DND-41 (cell line): ENCODE measurements around the gene TST.

Source experiments
- ATAC-seq: fragments of 200-7000 bp; cut with Tn5 transposase; 3 replicates; pipeline ENCODE4 v1.9.1; 2021; ENCODE audit warnings: low read depth; ENCODE audit not compliant: insufficient read depth
- DNase-seq: peaks from one replicate; pipeline ENCODE4 v3.0.0-alpha.2; 2020
- H2AFZ ChIP-seq: 2 replicates; pipeline ENCODE4 v1.6.0; 2012; ENCODE audit warnings: low read depth, low read length
- H3K27ac ChIP-seq: 2 replicates; pipeline ENCODE4 v1.5.1; 2012; ENCODE audit warnings: low read length, inconsistent platforms
- H3K27me3 ChIP-seq: fragments of 200-600 bp; sonication (generic); 2 replicates; pipeline ENCODE4 v1.6.0; 2012; ENCODE audit warnings: low read length, mild to moderate bottlenecking, inconsistent platforms; ENCODE audit not compliant: insufficient read depth, poor library complexity
- H3K36me3 ChIP-seq: 2 replicates; pipeline ENCODE4 v1.5.1; 2012; ENCODE audit warnings: low read length, inconsistent platforms; ENCODE audit not compliant: insufficient read depth
- H3K4me1 ChIP-seq: 2 replicates; pipeline ENCODE4 v1.5.1; 2012; ENCODE audit warnings: mild to moderate bottlenecking, low read length; ENCODE audit not compliant: insufficient read depth
- H3K4me2 ChIP-seq: 2 replicates; pipeline ENCODE4 v1.6.0; 2012; ENCODE audit warnings: mild to moderate bottlenecking, moderate library complexity, low read length, inconsistent platforms; ENCODE audit not compliant: insufficient read depth
- H3K4me3 ChIP-seq, 2 experiments: fragments of 200-600 bp in 1 of 2; shearing (Covaris generic) in 1 of 2; 2 replicates each; pipeline ENCODE4 v1.5.1; 2012 to 2016; ENCODE audit warnings: inconsistent platforms in 2 of 2, low read length in 2 of 2, mild to moderate bottlenecking in 2 of 2, low read depth in 1 of 2, moderate library complexity in 1 of 2
- H3K79me2 ChIP-seq: 2 replicates; pipeline ENCODE4 v1.6.0; 2012; ENCODE audit warnings: low read length, inconsistent platforms; ENCODE audit not compliant: insufficient read depth
- H3K9ac ChIP-seq: 2 replicates; pipeline ENCODE4 v1.6.0; 2012; ENCODE audit warnings: low read depth, mild to moderate bottlenecking, inconsistent platforms, low read length, moderate library complexity
- H3K9me3 ChIP-seq: 2 replicates; pipeline ENCODE4 v1.5.1; 2012; ENCODE audit warnings: low read length, moderate library complexity, mild to moderate bottlenecking, inconsistent platforms; ENCODE audit not compliant: insufficient read depth, severe bottlenecking
- H4K20me1 ChIP-seq: 2 replicates; pipeline ENCODE4 v1.6.0; 2012; ENCODE audit warnings: low read length; ENCODE audit not compliant: insufficient read depth
- CTCF ChIP-seq: IDR thresholded peaks from 2 replicates; pipeline ENCODE4 v1.5.1; 2012; ENCODE audit warnings: borderline replicate concordance, low read length, moderate library complexity, mild to moderate bottlenecking; ENCODE audit not compliant: poor library complexity, severe bottlenecking; ENCODE audit errors: extremely low read depth
- EZH2 ChIP-seq: IDR thresholded peaks from 3 replicates; pipeline ENCODE4 v1.6.1; 2012; ENCODE audit warnings: borderline replicate concordance, low read depth, mild to moderate bottlenecking, moderate library complexity, low read length, inconsistent platforms; ENCODE audit not compliant: severe bottlenecking

Gene TST

GRCh38 chr22:36988075-36988832 is 31.0 kb downstream of the TST start:
- Histone ChIP-seq H3K79me2 (no peaks in the 10 kb centered on the region), H3K9me3 (peaks cover 8% of the 10 kb centered on the region), H3K4me2 (no peak overlapping the region), H3K27me3 (peaks cover 7% of the 10 kb centered on the region), H3K4me1 (no peaks in the 10 kb centered on the region), H2AFZ (no peak overlapping the region), H3K36me3 (no peaks in the 10 kb centered on the region), H4K20me1 (no peaks in the 10 kb centered on the region), H3K27ac (no peak overlapping the region), H3K4me3 (no peak overlapping the region), H3K9ac (no peak overlapping the region)
- DNase-seq (no peak), ATAC-seq (no peak)
- TF ChIP-seq CTCF (no peak), EZH2 (no peak)

GRCh38 chr22:36986242-36986821 is 32.9 kb downstream of the TST start:
- Histone ChIP-seq H3K9ac (no peak overlapping the region), H3K4me1 (no peaks in the 10 kb centered on the region), H3K27ac (no peak overlapping the region), H2AFZ (no peak overlapping the region), H4K20me1 (no peaks in the 10 kb centered on the region), H3K79me2 (no peaks in the 10 kb centered on the region), H3K27me3 (peaks cover 12% of the 10 kb centered on the region), H3K4me3 (no peak overlapping the region), H3K9me3 (peaks cover 8% of the 10 kb centered on the region), H3K4me2 (no peak overlapping the region), H3K36me3 (no peaks in the 10 kb centered on the region)
- no peak for ATAC-seq
- TF ChIP-seq CTCF (peak; percentile 82), EZH2 (no peak)
- peak; percentile 44 for DNase-seq

- H3K9ac ChIP-seq, result no peak overlapping the region
- H2AFZ ChIP-seq, result no peak overlapping the region
- H3K9me3 ChIP-seq, result peaks cover 8% of the 10 kb centered on the region
- no peaks in the 10 kb centered on the region for H4K20me1 ChIP-seq
- H3K36me3 ChIP-seq, result no peaks in the 10 kb centered on the region
- TF ChIP-seq EZH2 (no peak), CTCF (no peak)
- no peaks in the 10 kb centered on the region for H3K79me2 ChIP-seq
- H3K27ac ChIP-seq, result no peak overlapping the region
- H3K27me3 ChIP-seq, result peaks cover 12% of the 10 kb centered on the region
- ATAC-seq, result no peak
- no peak for DNase-seq
- H3K4me2 ChIP-seq, result no peak overlapping the region
- H3K4me1 ChIP-seq, result no peaks in the 10 kb centered on the region
- no peak overlapping the region for H3K4me3 ChIP-seq
Observed at GRCh38 chr22:36985211-36985889, 33.9 kb downstream of the TST start.
